ENCODE results near the gene MRPS9. TPM values are rescaled to one million over a fixed set of nuclear protein-coding genes. Genes with fewer than 3 reads are reported as not detected.

The MRPS9 gene
- total RNA-seq, 2 donors from 2014 or later: 12.2 to 13.2 TPM

- Histone ChIP-seq H3K9me3 (no peaks in the 10 kb centered on the region), H3K4me3 (no peak overlapping the region), H3K4me1 (no peaks in the 10 kb centered on the region), H3K27me3 (no peaks in the 10 kb centered on the region), H3K36me3 (replicated peaks in 1 of 2; ENCODE audit: insufficient read depth in 1 of 2, low read depth in 2 of 2) (peaks cover 0 to 4% of the 10 kb centered on the region in 2 donors), H3K27ac (no peak overlapping the region)
- TF ChIP-seq CTCF (IDR thresholded peaks at IDR 0.05) (no peak), POLR2A (IDR thresholded peaks at IDR 0.05) (no peak)
- DNase-seq (no peak), ATAC-seq (no peak)
- intact Hi-C loops (cut with DNase I): no loop called here
- 83 to 100% methylated on average over 1 of the region's 1 CpG for WGBS, 2 donors
Measured at GRCh38 chr2:105099153-105099552, 61.3 kb downstream of the MRPS9 start.

- no peak overlapping the region for H3K4me3 ChIP-seq
- H3K36me3 ChIP-seq (replicated peaks in 1 of 2; ENCODE audit: insufficient read depth in 1 of 2, low read depth in 2 of 2): peaks cover 0 to 4% of the 10 kb centered on the region in 2 donors
Measured at GRCh38 chr2:105100046-105100840, 62.4 kb downstream of the MRPS9 start.

GRCh38 chr2:105102001-105102400 is 64.1 kb downstream of the MRPS9 start:
- H3K9me3 ChIP-seq: no peaks in the 10 kb centered on the region
- DNase-seq (no peak), ATAC-seq (no peak)
- no peak overlapping the region for H3K4me3 ChIP-seq
- H3K4me1 ChIP-seq: no peaks in the 10 kb centered on the region
- intact Hi-C loops (cut with DNase I): no loop called here
- H3K27me3 ChIP-seq: no peaks in the 10 kb centered on the region
- H3K36me3 ChIP-seq (replicated peaks in 1 of 2; ENCODE audit: insufficient read depth in 1 of 2, low read depth in 2 of 2): peaks cover 0 to 4% of the 10 kb centered on the region in 2 donors
- WGBS, 2 donors: 84 to 92% methylated on average over 10 to 12 of the region's 12 CpGs
- no peak overlapping the region for H3K27ac ChIP-seq
- TF ChIP-seq POLR2A (IDR thresholded peaks at IDR 0.05): no peak
- no peak for TF ChIP-seq CTCF (IDR thresholded peaks at IDR 0.05)

More at GRCh38 chr2:105100046-105100840, 62.4 kb downstream of the MRPS9 start:
- ATAC-seq (no peak), DNase-seq (no peak)
- Histone ChIP-seq H3K27ac (no peak overlapping the region), H3K27me3 (no peaks in the 10 kb centered on the region), H3K9me3 (no peaks in the 10 kb centered on the region), H3K4me1 (no peaks in the 10 kb centered on the region)
- 84 to 97% methylated on average over 9 of the region's 9 CpGs for WGBS, 2 donors
- intact Hi-C loops (cut with DNase I): no loop called here
- no peak for TF ChIP-seq POLR2A (IDR thresholded peaks at IDR 0.05)
- TF ChIP-seq CTCF (IDR thresholded peaks at IDR 0.05): no peak

GRCh38 chr2:105102963-105103421 is 65.1 kb downstream of the MRPS9 start:
- no peaks in the 10 kb centered on the region for H3K27me3 ChIP-seq
- no peak for TF ChIP-seq POLR2A (IDR thresholded peaks at IDR 0.05)
- TF ChIP-seq CTCF (IDR thresholded peaks at IDR 0.05): no peak
- H3K36me3 ChIP-seq (replicated peaks in 1 of 2; ENCODE audit: insufficient read depth in 1 of 2, low read depth in 2 of 2): peaks cover 0 to 4% of the 10 kb centered on the region in 2 donors
- ATAC-seq: no peak
- H3K9me3 ChIP-seq: no peaks in the 10 kb centered on the region
- intact Hi-C loops (cut with DNase I): no loop called here
- no peak overlapping the region for H3K4me3 ChIP-seq
- no peaks in the 10 kb centered on the region for H3K4me1 ChIP-seq
- DNase-seq: no peak
- H3K27ac ChIP-seq: no peak overlapping the region
- 61 to 77% methylated on average over 13 of the region's 13 CpGs for WGBS, 2 donors

GRCh38 chr2:105103481-105103880 is 65.6 kb downstream of the MRPS9 start:
- ATAC-seq: no peak
- Histone ChIP-seq H3K9me3 (no peaks in the 10 kb centered on the region), H3K27me3 (no peaks in the 10 kb centered on the region), H3K4me3 (no peak overlapping the region), H3K36me3 (replicated peaks in 1 of 2; ENCODE audit: insufficient read depth in 1 of 2, low read depth in 2 of 2) (peaks cover 0 to 4% of the 10 kb centered on the region in 2 donors), H3K27ac (no peak overlapping the region), H3K4me1 (no peaks in the 10 kb centered on the region)
- TF ChIP-seq CTCF (IDR thresholded peaks at IDR 0.05) (no peak), POLR2A (IDR thresholded peaks at IDR 0.05) (no peak)
- 83 to 92% methylated on average over 6 of the region's 6 CpGs for WGBS, 2 donors
- DNase-seq: no peak
- intact Hi-C loops (cut with DNase I): no loop called here
